ENCODE results near the gene RSF1. TPM values are rescaled to one million over a fixed set of nuclear protein-coding genes. Genes with fewer than 3 reads are reported as not detected.

The RSF1 gene
- total and polyA plus RNA-seq, 2 experiments from 2014 or later, result 51.2 to 188 TPM

- TF ChIP-seq, protein P1, sequence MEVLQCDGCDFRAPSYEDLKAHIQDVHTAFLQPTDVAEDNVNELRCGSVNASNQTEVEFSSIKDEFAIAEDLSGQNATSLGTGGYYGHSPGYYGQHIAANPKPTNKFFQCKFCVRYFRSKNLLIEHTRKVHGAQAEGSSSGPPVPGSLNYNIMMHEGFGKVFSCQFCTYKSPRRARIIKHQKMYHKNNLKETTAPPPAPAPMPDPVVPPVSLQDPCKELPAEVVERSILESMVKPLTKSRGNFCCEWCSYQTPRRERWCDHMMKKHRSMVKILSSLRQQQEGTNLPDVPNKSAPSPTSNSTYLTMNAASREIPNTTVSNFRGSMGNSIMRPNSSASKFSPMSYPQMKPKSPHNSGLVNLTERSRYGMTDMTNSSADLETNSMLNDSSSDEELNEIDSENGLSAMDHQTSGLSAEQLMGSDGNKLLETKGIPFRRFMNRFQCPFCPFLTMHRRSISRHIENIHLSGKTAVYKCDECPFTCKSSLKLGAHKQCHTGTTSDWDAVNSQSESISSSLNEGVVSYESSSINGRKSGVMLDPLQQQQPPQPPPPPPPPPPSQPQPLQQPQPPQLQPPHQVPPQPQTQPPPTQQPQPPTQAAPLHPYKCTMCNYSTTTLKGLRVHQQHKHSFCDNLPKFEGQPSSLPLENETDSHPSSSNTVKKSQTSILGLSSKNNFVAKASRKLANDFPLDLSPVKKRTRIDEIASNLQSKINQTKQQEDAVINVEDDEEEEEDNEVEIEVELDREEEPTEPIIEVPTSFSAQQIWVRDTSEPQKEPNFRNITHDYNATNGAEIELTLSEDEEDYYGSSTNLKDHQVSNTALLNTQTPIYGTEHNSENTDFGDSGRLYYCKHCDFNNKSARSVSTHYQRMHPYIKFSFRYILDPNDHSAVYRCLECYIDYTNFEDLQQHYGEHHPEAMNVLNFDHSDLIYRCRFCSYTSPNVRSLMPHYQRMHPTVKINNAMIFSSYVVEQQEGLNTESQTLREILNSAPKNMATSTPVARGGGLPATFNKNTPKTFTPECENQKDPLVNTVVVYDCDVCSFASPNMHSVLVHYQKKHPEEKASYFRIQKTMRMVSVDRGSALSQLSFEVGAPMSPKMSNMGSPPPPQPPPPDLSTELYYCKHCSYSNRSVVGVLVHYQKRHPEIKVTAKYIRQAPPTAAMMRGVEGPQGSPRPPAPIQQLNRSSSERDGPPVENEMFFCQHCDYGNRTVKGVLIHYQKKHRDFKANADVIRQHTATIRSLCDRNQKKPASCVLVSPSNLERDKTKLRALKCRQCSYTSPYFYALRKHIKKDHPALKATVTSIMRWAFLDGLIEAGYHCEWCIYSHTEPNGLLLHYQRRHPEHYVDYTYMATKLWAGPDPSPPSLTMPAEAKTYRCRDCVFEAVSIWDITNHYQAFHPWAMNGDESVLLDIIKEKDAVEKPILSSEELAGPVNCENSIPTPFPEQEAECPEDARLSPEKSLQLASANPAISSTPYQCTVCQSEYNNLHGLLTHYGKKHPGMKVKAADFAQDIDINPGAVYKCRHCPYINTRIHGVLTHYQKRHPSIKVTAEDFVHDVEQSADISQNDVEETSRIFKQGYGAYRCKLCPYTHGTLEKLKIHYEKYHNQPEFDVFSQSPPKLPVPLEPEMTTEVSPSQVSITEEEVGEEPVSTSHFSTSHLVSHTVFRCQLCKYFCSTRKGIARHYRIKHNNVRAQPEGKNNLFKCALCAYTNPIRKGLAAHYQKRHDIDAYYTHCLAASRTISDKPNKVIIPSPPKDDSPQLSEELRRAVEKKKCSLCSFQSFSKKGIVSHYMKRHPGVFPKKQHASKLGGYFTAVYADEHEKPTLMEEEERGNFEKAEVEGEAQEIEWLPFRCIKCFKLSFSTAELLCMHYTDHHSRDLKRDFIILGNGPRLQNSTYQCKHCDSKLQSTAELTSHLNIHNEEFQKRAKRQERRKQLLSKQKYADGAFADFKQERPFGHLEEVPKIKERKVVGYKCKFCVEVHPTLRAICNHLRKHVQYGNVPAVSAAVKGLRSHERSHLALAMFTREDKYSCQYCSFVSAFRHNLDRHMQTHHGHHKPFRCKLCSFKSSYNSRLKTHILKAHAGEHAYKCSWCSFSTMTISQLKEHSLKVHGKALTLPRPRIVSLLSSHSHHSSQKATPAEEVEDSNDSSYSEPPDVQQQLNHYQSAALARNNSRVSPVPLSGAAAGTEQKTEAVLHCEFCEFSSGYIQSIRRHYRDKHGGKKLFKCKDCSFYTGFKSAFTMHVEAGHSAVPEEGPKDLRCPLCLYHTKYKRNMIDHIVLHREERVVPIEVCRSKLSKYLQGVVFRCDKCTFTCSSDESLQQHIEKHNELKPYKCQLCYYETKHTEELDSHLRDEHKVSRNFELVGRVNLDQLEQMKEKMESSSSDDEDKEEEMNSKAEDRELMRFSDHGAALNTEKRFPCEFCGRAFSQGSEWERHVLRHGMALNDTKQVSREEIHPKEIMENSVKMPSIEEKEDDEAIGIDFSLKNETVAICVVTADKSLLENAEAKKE (CRISPR knock-in tag; IDR thresholded peaks at IDR 0.05), result no peak
- TF ChIP-seq NANOG (IDR thresholded peaks at IDR 0.05; ENCODE audit: borderline replicate concordance) (no peak), CTCF (conservative IDR thresholded peaks at IDR 0.05; ENCODE audit: low read depth in 2 of 2) (no peak), EZH2phosphoT487 (IDR thresholded peaks at IDR 0.05; ENCODE audit: unreplicated experiment) (no peak), POLR2AphosphoS5 (IDR thresholded peaks at IDR 0.05; ENCODE audit: low read depth) (no peak), JUNB (IDR thresholded peaks at IDR 0.05; ENCODE audit: unreplicated experiment) (no peak), ZNF331 (CRISPR knock-in tag; IDR thresholded peaks at IDR 0.05; ENCODE audit: low read depth) (no peak), STAT1 (IDR thresholded peaks at IDR 0.05; ENCODE audit: unreplicated experiment) (no peak)
Measured at GRCh38 chr11:77669848-77670511, 150.5 kb downstream of the RSF1 start (continued).

Measured in GM23338 (cell line).